Esophagus muscularis mucosa (tissue), 4 donors: ENCODE data around the gene GUCD1. TPM values are rescaled to one million over a fixed set of nuclear protein-coding genes. Genes with fewer than 3 reads are reported as not detected.
A peak's percentile ranks its signal among the peaks of the same experiment; 100 is the strongest.

Source experiments
- DNase-seq: peaks from one replicate; pipeline ENCODE4 v3.0.0-alpha.2; 2017; ENCODE audit errors: extremely low spot score
- H3K27ac ChIP-seq, 4 donors: fragments of 200-600 bp; sonication (generic); replicated peaks in 1 of 4; 1 replicate in 3 of 4; 2 replicates in 1 of 4; pipeline ENCODE4 v1.5.1; 2016 to 2019; ENCODE audit warnings: mild to moderate bottlenecking in 1 of 4
- H3K27me3 ChIP-seq, 4 donors: fragments of 200-600 bp; sonication (generic); one replicate each; pipeline versions ENCODE4 v1.5.1 to v1.6.0; 2016 to 2019
- H3K36me3 ChIP-seq, 4 donors: fragments of 200-600 bp; sonication (generic); one replicate each; pipeline ENCODE4 v1.5.1; 2016 to 2019
- H3K4me1 ChIP-seq, 4 donors: fragments of 200-600 bp; sonication (generic); one replicate each; pipeline ENCODE4 v1.5.1; 2016 to 2019
- H3K4me3 ChIP-seq, 4 donors: fragments of 200-600 bp; sonication (generic); 1 replicate in 2 of 4; 2 replicates in 2 of 4; pipeline ENCODE4 v1.5.1; 2016 to 2019; ENCODE audit warnings: mild to moderate bottlenecking in 4 of 4, moderate library complexity in 1 of 4
- H3K9me3 ChIP-seq, 4 donors: fragments of 200-600 bp; sonication (generic); 1 replicate in 3 of 4; 2 replicates in 1 of 4; pipeline ENCODE4 v1.5.1; 2016 to 2019
- CTCF ChIP-seq, 3 experiments: fragments of 200-600 bp in 2 of 3; fragments of 450-650 bp in 1 of 3; sonication (generic) in 2 of 3; IDR thresholded peaks; one replicate each; pipeline ENCODE4 v1.5.1; 2017 to 2019; ENCODE audit warnings: antibody characterized with exemption in 3 of 3, mild to moderate bottlenecking in 2 of 3, moderate library complexity in 1 of 3
- EP300 ChIP-seq: sonication (generic); formaldehyde crosslinking; IDR thresholded peaks from one replicate; pipeline ENCODE4 v1.6.1; 2017; ENCODE audit warnings: antibody characterized with exemption
- POLR2A ChIP-seq: fragments of 450-650 bp; IDR thresholded peaks from one replicate; pipeline ENCODE4 v1.6.1; 2017; ENCODE audit warnings: antibody characterized with exemption, moderate library complexity, mild to moderate bottlenecking, low read depth
- POLR2AphosphoS5 ChIP-seq, 2 donors: sonication (generic); formaldehyde crosslinking; IDR thresholded peaks; one replicate each; pipeline ENCODE4 v1.6.1; 2017; ENCODE audit warnings: antibody characterized with exemption in 2 of 2
- WGBS: methylation state at CpG from one replicate; pipeline ENCODE4 v1.1.5; 2018; 5-methylcytosine and 5-hydroxymethylcytosine counted together
- intact Hi-C: fragments of 100-400 bp; cut with DNase I; formaldehyde crosslinking; loops from one replicate; pipeline ENCODE4 v1.15.1; 2023
- total RNA-seq, 4 donors: library from RNA; depleted of rRNA; stranded (reverse); fragments of >200 nt; gene quantifications; one replicate each; pipeline versions ENCODE4 v1.1.0 to v1.2.1, GENCODE V29; 2016

Gene GUCD1
- total RNA-seq, 4 donors from 2014 or later: 93.4 to 202 (median 160) TPM

- peak overlapping the region in 1 of 4 donors; percentile 3 for H3K4me3 ChIP-seq
- DNase-seq: no peak
These were observed 38.6 kb downstream of the GUCD1 start for GRCh38 chr22:24516301-24516737.

GRCh38 chr22:24515027-24515338, 40.0 kb downstream of the GUCD1 start:
- Histone ChIP-seq H3K27ac (no peak overlapping the region), H3K36me3 (no peaks in the 10 kb centered on the region), H3K9me3 (no peaks in the 10 kb centered on the region), H3K27me3 (peaks cover 0 to 4% (median 0%) of the 10 kb centered on the region in 4 donors), H3K4me1 (peaks cover 20 to 34% (median 28%) of the 10 kb centered on the region in 4 donors), H3K4me3 (no peak overlapping the region)
- no peak for DNase-seq
- TF ChIP-seq CTCF (IDR thresholded peaks at IDR 0.05) (no peak), POLR2A (no peak), EP300 (no peak), POLR2AphosphoS5 (IDR thresholded peaks at IDR 0.05) (no peak)
- 98% methylated on average over 8 of the region's 8 CpGs for WGBS
- intact Hi-C loops: loop anchor here (10.0 kb wide), 1 partner anchor 170 kb away; no protein-coding TSS in a partner anchor

More at GRCh38 chr22:24516301-24516737, 38.6 kb downstream of the GUCD1 start:
- 5% methylated on average over 3 of the region's 3 CpGs for WGBS
- no peaks in the 10 kb centered on the region for H3K9me3 ChIP-seq
- TF ChIP-seq POLR2A (no peak), CTCF (IDR thresholded peaks at IDR 0.05) (no peak), EP300 (no peak), POLR2AphosphoS5 (IDR thresholded peaks at IDR 0.05) (peak in 1 of 2 donors; percentile 14)
- H3K27me3 ChIP-seq: peaks cover 0 to 4% (median 0%) of the 10 kb centered on the region in 4 donors
- intact Hi-C loops: loop anchor here (10.0 kb wide), 1 partner anchor 172 kb away; no protein-coding TSS in a partner anchor
- H3K27ac ChIP-seq: no peak overlapping the region
- peaks cover 8 to 25% (median 18%) of the 10 kb centered on the region in 4 donors for H3K4me1 ChIP-seq
- no peaks in the 10 kb centered on the region for H3K36me3 ChIP-seq

GRCh38 chr22:24514241-24515026, 40.5 kb downstream of the GUCD1 start:
- Histone ChIP-seq H3K4me1 (peaks cover 20 to 34% (median 28%) of the 10 kb centered on the region in 4 donors), H3K27me3 (peaks cover 0 to 4% (median 0%) of the 10 kb centered on the region in 4 donors), H3K27ac (no peak overlapping the region), H3K4me3 (no peak overlapping the region), H3K9me3 (no peaks in the 10 kb centered on the region), H3K36me3 (no peaks in the 10 kb centered on the region)
- 77% methylated on average over 12 of the region's 14 CpGs for WGBS
- DNase-seq: no peak
- TF ChIP-seq POLR2A: no peak
- no peak for TF ChIP-seq POLR2AphosphoS5 (IDR thresholded peaks at IDR 0.05)
- intact Hi-C loops: loop anchor here (10.0 kb wide), 1 partner anchor 170 kb away; no protein-coding TSS in a partner anchor

GRCh38 chr22:24513378-24514240, 41.3 kb downstream of the GUCD1 start:
- WGBS: 90% methylated on average over 9 of the region's 9 CpGs
- no peaks in the 10 kb centered on the region for H3K36me3 ChIP-seq
- peaks cover 0 to 4% (median 0%) of the 10 kb centered on the region in 4 donors for H3K27me3 ChIP-seq
- no peak for TF ChIP-seq POLR2AphosphoS5 (IDR thresholded peaks at IDR 0.05)
- TF ChIP-seq POLR2A: no peak
- TF ChIP-seq EP300: no peak
- TF ChIP-seq CTCF (IDR thresholded peaks at IDR 0.05): no peak
- H3K4me3 ChIP-seq: no peak overlapping the region
- no peak for DNase-seq
- intact Hi-C loops: loop anchor here (10.0 kb wide), 1 partner anchor 169 kb away; no protein-coding TSS in a partner anchor
- peaks cover 20 to 34% (median 28%) of the 10 kb centered on the region in 4 donors for H3K4me1 ChIP-seq
- no peak overlapping the region for H3K27ac ChIP-seq
- H3K9me3 ChIP-seq: no peaks in the 10 kb centered on the region
